Activated naive CD8-positive, alpha-beta T cell treated with anti-CD3 and anti-CD28 coated beads, Interleukin-2, amount 10 ng/mL, durations not matched to agents 7 days and 5 days (primary cell): Measurements from ENCODE around the gene FERD3L. TPM values are rescaled to one million over a fixed set of nuclear protein-coding genes. Genes with fewer than 3 reads are reported as not detected.

Experiments used
- ATAC-seq: fragments of 150-1000 bp; cut with Tn5 transposase; one replicate; pipeline ENCODE4 v1.10.0; 2021; ENCODE audit warnings: low read depth, moderate library complexity
- POLR2A ChIA-PET: fragments of 350-600 bp; sonication (Branson Sonifier 250); formaldehyde crosslinking; loops from one replicate; lab custom pipeline; 2021; ENCODE audit warnings: antibody characterized with exemption; lab: Charles Lee
- DNase-seq: peaks from one replicate; pipeline ENCODE4 v3.0.0; 2021
- H3K27ac Mint-ChIP-seq: one replicate; pipeline ENCODE4 v1.8.0; 2022; ENCODE audit warnings: mild to moderate bottlenecking, mixed read lengths
- H3K27me3 Mint-ChIP-seq: one replicate; pipeline ENCODE4 v1.8.0; 2022; ENCODE audit warnings: mild to moderate bottlenecking, moderate library complexity, mixed read lengths
- H3K36me3 Mint-ChIP-seq: one replicate; pipeline ENCODE4 v1.8.0; 2021; ENCODE audit warnings: mild to moderate bottlenecking, mixed read lengths
- H3K4me1 Mint-ChIP-seq: one replicate; pipeline ENCODE4 v1.8.0; 2021; ENCODE audit warnings: mixed read lengths
- H3K4me3 Mint-ChIP-seq: one replicate; pipeline ENCODE4 v1.8.0; 2022; ENCODE audit warnings: mild to moderate bottlenecking, moderate library complexity, mixed read lengths
- H3K9me3 Mint-ChIP-seq: one replicate; pipeline ENCODE4 v1.8.0; 2021; ENCODE audit warnings: mixed read lengths
- total RNA-seq, 2 experiments: library from RNA; stranded (reverse); gene quantifications; one replicate each; pipeline ENCODE4 v1.2.3, GENCODE V29; 2021

Gene FERD3L
- total RNA-seq, 2 experiments from 2014 or later = not detected

DNA sequence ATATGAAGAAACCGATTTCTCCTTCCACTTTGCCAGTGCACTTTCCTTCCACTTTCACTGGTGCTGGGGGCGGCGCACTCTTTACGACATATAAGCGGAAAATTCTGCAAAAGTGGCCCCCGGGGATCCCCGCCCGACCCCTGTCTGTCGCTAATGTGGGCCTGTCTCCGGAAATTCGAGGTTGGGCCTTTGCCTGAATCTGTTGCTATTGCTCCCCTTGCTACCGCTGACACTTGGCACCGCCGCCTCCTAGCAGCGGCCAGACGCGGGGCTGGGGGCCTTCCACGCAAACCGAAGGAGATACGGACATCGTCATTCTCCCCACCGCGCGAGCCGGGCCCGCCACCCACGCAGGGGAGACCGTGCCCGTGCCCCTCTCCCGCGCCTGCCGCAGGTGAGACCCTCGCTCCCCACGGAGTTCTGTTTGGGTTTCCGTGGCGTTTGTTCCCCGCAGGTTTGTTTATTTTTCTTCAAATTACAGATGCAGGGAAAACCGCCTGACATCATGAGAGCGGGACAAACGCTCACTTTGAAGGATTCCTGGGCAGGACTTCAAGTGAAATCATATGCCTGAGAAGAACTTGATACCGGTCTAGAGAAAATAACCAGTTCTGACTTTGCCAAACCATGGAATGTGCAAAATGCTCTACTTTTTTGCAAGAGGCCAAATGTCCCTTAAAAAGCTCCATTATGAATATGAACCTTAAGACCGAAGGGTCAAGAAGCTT lies 32.8 kb downstream of the FERD3L start:
- Mint-ChIP-seq H3K4me1 (peaks cover 2% of the 10 kb centered on the region), H3K9me3 (peaks cover 1% of the 10 kb centered on the region), H3K27ac (no peak overlapping the region), H3K4me3 (no peak overlapping the region), H3K36me3 (peaks cover 2% of the 10 kb centered on the region), H3K27me3 (peaks cover 80% of the 10 kb centered on the region)
- DNase-seq = peak; percentile 28
- POLR2A ChIA-PET = no interaction called here
- ATAC-seq = no peak

DNA sequence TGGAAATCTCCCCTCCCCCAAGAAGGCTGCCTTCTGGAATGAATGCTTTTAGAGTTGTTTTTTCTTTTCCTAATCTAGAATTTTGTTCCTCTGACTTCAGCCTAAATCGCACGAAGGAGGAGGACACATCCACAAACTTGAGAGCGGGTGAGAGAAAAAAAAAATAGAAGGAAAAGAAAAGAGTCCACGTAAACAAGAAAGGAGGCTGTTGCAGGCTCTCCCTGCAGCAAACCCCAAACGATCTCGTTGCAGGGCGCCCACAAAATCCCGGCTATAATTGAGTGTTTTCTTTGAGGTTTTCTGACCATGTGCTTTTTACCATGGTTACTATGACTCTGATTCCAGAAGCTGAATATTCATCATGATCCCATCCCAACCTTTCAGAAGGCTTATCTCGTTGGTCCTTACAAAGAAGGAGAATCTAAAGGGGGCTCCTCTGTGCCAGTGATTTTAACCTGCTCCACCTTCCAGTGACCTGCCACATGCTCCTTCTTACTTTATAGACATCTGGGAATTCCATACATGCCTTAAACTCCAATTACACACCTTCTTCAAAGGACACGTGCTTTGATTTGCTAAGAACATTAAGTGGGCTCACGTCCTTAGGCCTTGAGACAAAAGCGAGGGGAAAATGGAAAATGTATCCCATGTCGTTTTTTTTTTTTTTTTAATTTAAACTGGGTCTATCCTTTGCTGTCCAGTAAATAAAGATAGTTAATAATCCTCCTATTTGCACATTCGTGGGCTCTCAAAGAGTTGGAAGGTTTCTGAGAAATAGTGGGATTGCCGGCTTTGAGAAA lies 33.5 kb downstream of the FERD3L start:
- H3K9me3 Mint-ChIP-seq = peaks cover 1% of the 10 kb centered on the region
- ATAC-seq = no peak
- H3K4me3 Mint-ChIP-seq = no peak overlapping the region
- H3K36me3 Mint-ChIP-seq = peaks cover 2% of the 10 kb centered on the region
- H3K4me1 Mint-ChIP-seq = peaks cover 2% of the 10 kb centered on the region
- no peak overlapping the region for H3K27ac Mint-ChIP-seq
- peaks cover 88% of the 10 kb centered on the region for H3K27me3 Mint-ChIP-seq
- POLR2A ChIA-PET = no interaction called here
- no peak for DNase-seq

DNA sequence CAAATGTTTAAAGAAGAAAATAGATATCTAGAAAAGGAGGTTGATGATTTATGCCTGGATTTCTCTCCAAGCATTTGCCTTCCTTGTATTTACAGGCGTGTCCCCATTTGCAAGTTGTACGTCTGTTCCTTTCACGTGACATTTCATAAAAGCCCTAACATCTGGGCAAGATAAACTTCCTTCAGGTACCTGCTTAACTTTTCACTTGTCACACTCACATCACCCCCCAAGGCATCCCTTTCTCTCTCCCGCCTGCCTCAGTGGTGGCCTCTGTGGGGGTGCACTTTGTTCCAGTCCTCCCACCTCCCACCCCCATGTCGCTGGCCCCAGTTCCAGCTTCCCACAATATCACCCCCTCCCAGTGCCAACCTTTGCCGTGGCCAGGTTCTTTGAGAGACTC lies 34.4 kb downstream of the FERD3L start:
- Mint-ChIP-seq H3K9me3 (peaks cover 1% of the 10 kb centered on the region), H3K27ac (no peak overlapping the region), H3K27me3 (peaks cover 91% of the 10 kb centered on the region), H3K4me3 (no peak overlapping the region), H3K36me3 (peaks cover 2% of the 10 kb centered on the region), H3K4me1 (no peaks in the 10 kb centered on the region)
- DNase-seq = no peak
- POLR2A ChIA-PET = no interaction called here
- no peak for ATAC-seq

DNA sequence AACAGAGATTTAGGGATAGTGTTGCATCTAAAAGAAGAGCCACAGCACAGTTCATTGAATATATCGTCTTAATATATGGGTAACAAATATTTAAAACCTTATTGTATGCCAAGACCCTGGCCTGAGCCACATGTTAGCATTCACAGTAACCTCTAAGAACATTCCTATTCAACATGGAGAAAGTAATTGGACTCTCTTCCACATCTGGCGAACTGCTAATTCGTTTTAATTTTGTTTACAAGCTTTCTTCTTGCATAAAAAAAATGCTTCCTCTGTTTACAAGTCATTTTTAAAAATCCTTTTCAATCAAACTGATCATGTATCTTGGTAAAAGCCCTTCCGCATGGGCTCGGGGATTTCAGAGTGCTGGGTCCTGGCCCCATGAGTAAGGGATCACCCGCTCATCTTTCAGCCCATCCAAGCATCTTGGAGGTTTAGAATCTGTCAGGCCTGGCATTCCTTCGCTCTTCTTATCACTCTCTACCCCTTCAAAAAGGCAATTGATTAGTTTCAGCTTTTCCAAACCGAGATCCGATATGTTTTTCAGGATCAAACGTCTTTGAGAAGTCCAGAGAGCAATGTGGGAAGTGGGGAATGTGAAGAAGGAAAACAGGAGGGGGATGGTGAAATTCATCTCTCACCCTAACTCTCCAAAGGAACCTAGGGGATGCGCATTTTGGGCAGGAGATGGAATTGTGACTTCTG lies 35.0 kb downstream of the FERD3L start:
- ATAC-seq (no peak), DNase-seq (no peak)
- peaks cover 93% of the 10 kb centered on the region for H3K27me3 Mint-ChIP-seq
- H3K9me3 Mint-ChIP-seq = peaks cover 1% of the 10 kb centered on the region
- peaks cover 2% of the 10 kb centered on the region for H3K36me3 Mint-ChIP-seq
- no peak overlapping the region for H3K4me3 Mint-ChIP-seq
- POLR2A ChIA-PET = no interaction called here
- H3K27ac Mint-ChIP-seq = no peak overlapping the region
- no peaks in the 10 kb centered on the region for H3K4me1 Mint-ChIP-seq

DNA sequence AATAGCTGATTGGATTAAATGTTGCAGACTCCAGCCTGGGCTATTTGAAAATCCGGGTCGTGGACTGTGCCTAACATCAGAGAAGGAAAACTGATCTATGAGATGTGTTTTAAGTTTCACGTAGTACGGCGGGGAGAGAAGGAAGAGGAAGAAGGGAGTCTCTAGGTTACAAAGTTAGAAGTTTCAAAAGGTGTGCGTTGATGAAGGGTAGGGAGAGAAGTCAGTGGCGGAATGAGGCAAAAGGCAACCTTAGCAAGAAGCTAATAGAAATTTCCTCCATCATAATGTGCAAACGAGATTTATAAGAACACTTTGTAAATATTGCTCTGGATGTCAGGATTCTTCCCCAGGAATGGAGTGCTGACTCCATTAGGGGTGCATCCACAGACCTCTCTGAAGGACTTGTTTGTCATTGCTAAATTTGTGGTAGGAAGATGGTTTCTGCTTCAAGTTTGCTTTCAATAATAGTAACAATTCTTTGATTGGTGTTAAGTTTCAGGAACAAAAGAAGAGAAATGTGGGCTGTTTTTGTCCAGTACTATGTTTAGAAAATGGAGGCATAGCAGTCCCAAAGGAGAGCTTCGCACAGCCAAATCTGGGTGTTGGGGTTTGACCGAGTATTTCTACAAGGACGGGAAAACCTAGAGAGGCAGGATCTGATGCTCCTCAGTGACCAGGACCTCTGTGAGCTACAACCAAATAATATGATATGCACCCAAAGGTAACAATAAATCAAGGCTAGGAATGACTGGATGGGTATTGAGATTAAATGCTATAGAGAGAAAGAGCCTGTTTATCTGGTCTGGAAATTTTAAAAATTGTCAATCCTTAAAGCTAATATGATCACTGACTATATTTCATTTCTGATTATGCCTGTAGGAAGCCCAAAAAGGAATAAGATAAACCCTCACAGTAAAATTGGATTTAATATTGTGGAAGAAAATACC lies 35.9 kb downstream of the FERD3L start:
- no peak overlapping the region for H3K27ac Mint-ChIP-seq
- no peak overlapping the region for H3K4me3 Mint-ChIP-seq
- ATAC-seq (no peak), DNase-seq (no peak)
- no peaks in the 10 kb centered on the region for H3K4me1 Mint-ChIP-seq
- peaks cover 1% of the 10 kb centered on the region for H3K9me3 Mint-ChIP-seq
- POLR2A ChIA-PET = no interaction called here
- peaks cover 94% of the 10 kb centered on the region for H3K27me3 Mint-ChIP-seq
- peaks cover 2% of the 10 kb centered on the region for H3K36me3 Mint-ChIP-seq

DNA sequence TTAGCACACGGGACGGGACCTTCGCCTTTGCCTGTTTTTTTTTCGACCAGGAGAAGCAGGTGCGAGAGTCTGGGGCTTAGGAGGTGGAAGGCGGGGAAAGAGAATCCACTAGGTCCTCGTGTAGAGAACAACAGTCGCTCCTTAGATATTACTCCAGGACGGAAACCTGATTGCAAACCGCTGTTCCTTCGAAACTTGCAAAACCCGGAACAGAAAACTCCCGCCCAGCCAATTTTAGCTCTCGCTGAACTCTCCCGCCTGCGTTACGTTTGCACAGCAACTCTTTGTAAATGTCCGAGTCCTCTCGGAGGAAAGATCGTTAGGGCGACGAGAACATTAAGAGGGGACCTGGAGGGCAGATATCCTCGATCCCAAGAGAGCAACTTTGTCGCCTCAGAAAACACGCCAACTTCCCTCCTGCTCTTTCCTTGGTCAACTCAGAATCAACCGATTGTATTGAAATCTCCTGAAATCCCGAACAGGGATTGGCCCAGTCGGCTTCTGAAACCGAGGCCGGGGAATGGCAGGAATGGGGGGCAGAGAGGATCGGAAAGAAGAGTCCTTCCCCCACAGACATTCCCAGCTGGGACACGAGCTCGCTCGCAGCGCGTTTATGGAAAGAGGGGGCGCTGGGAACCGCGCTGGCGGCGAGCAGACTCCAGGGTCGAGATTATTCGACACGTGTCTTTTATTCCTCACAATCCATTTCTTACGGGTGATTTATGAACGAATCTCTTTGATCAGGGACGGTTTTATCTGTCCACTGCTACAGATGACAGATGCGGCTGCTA lies 37.7 kb downstream of the FERD3L start:
- Mint-ChIP-seq H3K4me1 (no peaks in the 10 kb centered on the region), H3K36me3 (peaks cover 2% of the 10 kb centered on the region), H3K4me3 (no peak overlapping the region), H3K27me3 (peaks cover 79% of the 10 kb centered on the region), H3K27ac (no peak overlapping the region), H3K9me3 (peaks cover 1% of the 10 kb centered on the region)
- POLR2A ChIA-PET = no interaction called here
- DNase-seq (peak; percentile 27), ATAC-seq (no peak)

DNA sequence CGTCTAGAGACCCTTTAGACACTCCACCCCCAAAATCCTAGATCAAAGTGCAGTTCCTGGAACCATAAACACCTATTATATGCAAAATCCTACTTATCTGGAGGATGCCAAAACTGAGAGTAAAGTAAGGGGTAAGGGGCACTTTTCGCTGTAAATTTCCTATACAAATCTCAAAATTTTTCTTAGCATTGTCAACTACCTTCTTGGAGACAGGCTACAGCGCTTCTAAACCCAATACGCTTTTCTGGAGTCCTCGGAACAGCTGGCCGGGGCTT lies 38.2 kb downstream of the FERD3L start:
- no peak for DNase-seq
- peaks cover 2% of the 10 kb centered on the region for H3K36me3 Mint-ChIP-seq
- no peak overlapping the region for H3K4me3 Mint-ChIP-seq
- POLR2A ChIA-PET = no interaction called here
- H3K27me3 Mint-ChIP-seq = peaks cover 75% of the 10 kb centered on the region
- no peaks in the 10 kb centered on the region for H3K4me1 Mint-ChIP-seq
- ATAC-seq = no peak
- H3K9me3 Mint-ChIP-seq = peaks cover 1% of the 10 kb centered on the region
- no peak overlapping the region for H3K27ac Mint-ChIP-seq

DNA sequence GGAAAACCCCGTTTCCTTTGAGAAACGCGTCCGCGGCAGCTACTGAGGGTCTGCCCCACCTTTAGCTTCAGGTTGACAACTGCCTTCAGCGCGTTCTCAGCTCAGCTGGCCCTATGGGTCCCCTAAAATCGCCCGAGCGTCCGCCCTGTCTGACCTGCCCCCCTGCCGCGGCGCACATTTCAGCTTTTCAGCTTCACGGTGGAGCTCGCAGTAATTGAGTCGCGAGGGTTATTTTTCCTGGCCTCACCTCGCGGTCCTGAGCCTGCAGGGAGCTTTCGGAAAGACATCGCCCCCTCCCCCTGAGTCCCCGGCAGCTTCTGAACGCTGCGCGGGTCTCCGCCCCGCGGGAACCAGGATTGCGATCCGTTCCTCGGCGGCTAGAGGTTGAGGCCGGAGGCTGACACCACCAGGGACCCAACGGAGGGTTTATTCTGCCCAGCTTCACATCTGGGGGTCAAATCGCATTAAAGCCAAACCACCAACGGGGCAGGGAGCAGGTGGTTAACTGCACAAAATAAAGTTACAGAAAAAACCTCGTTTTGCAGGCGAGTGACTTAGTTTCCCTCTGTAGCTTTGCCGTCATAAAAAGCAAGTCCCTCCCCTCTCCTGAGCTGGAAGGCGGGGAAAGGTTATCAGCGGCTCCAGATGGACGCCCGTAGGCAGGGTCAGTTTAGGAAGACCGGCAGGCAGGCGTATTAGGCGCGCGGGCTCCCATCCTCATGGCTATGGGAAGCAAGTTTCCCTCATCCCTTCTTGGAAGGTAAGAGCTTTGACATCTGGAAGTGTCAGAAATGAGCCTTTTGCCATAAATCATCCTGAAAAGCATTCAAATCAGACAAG lies 38.8 kb downstream of the FERD3L start:
- ATAC-seq (no peak), DNase-seq (no peak)
- Mint-ChIP-seq H3K9me3 (peaks cover 1% of the 10 kb centered on the region), H3K36me3 (peaks cover 2% of the 10 kb centered on the region), H3K27ac (no peak overlapping the region), H3K27me3 (peaks cover 69% of the 10 kb centered on the region), H3K4me3 (no peak overlapping the region), H3K4me1 (no peaks in the 10 kb centered on the region)
- POLR2A ChIA-PET = no interaction called here

DNA sequence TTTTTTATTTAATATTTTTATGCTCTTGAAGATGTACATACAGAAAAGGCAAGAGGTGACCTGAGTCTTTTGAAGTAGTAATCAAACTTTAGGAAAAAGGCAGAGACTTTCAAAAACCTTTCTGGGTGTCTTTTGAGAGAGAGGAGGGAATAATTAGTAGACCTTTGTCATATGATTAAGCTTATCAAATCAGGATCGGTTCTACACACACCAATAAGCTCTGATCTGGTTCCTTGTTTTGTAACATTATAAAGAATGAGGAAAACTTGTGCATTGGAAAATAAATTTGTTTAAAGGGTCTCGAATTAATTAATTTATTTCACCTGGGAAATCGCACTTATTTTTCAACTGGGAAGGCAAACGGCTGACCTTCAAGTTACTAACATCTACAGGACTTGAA lies 39.7 kb downstream of the FERD3L start:
- H3K9me3 Mint-ChIP-seq = peaks cover 1% of the 10 kb centered on the region
- ATAC-seq = no peak
- H3K4me3 Mint-ChIP-seq = no peak overlapping the region
- peaks cover 62% of the 10 kb centered on the region for H3K27me3 Mint-ChIP-seq
- H3K36me3 Mint-ChIP-seq = peaks cover 2% of the 10 kb centered on the region
- DNase-seq = no peak
- POLR2A ChIA-PET = no interaction called here
- no peaks in the 10 kb centered on the region for H3K4me1 Mint-ChIP-seq
- H3K27ac Mint-ChIP-seq = no peak overlapping the region

DNA sequence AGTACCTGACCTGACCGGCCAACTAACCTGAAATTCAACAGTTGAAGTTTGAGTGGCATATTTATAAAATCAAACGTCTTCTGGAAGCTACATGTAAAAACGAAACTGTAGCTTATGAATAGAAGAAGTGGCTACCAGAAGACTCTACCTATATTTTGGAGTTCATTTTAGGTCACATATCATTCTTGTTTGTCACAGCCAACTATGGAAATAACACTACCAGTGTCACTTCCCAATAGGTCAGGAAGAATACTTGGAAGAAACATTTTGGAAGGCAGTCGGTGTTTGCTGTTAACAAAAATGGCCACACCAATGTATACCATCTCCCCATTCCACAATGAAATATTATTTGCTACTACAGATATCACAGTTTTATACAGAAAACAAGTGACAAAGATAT lies 40.4 kb downstream of the FERD3L start:
- H3K27ac Mint-ChIP-seq = no peak overlapping the region
- H3K36me3 Mint-ChIP-seq = peaks cover 2% of the 10 kb centered on the region
- no peaks in the 10 kb centered on the region for H3K4me1 Mint-ChIP-seq
- peaks cover 56% of the 10 kb centered on the region for H3K27me3 Mint-ChIP-seq
- DNase-seq (no peak), ATAC-seq (no peak)
- peaks cover 1% of the 10 kb centered on the region for H3K9me3 Mint-ChIP-seq
- no peak overlapping the region for H3K4me3 Mint-ChIP-seq
- POLR2A ChIA-PET = no interaction called here

DNA sequence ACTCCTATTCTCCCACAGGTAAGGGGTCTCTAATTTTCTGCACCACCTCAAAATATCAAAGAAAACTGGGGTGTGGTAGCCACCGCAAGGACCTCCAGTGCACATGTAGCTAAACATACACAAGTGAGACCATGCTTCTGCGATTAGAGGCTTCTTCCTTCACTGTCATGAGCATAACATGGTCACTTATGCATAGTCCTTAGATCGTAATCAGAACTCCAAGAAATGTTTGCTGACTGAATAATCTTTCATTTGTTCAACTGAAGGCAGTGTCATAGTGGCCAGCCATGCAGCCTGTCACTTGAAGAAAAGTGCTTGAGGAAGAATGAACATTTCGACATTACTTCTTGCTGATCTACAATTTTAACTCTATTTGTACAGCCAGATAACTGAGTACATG lies 42.3 kb downstream of the FERD3L start:
- ATAC-seq (no peak), DNase-seq (no peak)
- H3K4me3 Mint-ChIP-seq = no peak overlapping the region
- no peak overlapping the region for H3K27ac Mint-ChIP-seq
- no peaks in the 10 kb centered on the region for H3K4me1 Mint-ChIP-seq
- H3K9me3 Mint-ChIP-seq = no peaks in the 10 kb centered on the region
- POLR2A ChIA-PET = no interaction called here
- no peaks in the 10 kb centered on the region for H3K36me3 Mint-ChIP-seq
- peaks cover 37% of the 10 kb centered on the region for H3K27me3 Mint-ChIP-seq

DNA sequence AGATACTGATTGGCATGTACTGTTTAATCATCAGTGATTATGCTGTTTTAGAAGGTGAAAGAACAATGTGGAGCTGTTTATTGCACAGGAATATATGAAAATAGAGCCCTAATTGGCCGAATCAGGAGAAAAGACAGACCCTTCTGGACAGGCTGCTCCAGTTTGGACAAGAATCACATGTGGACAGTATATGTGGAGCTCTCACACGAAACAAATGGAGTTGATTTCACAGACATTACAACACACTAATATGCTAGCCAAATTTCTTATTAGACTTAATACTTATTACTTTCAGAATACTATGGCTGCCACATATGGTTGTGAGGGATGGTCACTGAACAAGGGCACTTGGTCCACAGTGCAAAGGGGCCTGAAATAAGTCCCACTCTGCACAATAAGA lies 43.3 kb downstream of the FERD3L start:
- ATAC-seq = no peak
- Mint-ChIP-seq H3K9me3 (no peaks in the 10 kb centered on the region), H3K4me1 (no peaks in the 10 kb centered on the region), H3K27ac (no peak overlapping the region), H3K4me3 (no peak overlapping the region), H3K27me3 (peaks cover 27% of the 10 kb centered on the region), H3K36me3 (no peaks in the 10 kb centered on the region)
- POLR2A ChIA-PET = no interaction called here
- no peak for DNase-seq
